HFFc6 (cell line): Measurements from ENCODE around the gene CADM1. TPM values are rescaled to one million over a fixed set of nuclear protein-coding genes. Genes with fewer than 3 reads are reported as not detected.

Source experiments
- DNase-seq: peaks from one replicate; pipeline ENCODE4 v3.0.0-alpha.2; 2018
- H3K27ac Mint-ChIP-seq: 2 replicates; pipeline ENCODE4 v1.8.0; 2020; ENCODE audit warnings: mild to moderate bottlenecking, mixed read lengths
- H3K27me3 Mint-ChIP-seq: 2 replicates; pipeline ENCODE4 v1.8.0; 2021; ENCODE audit warnings: mild to moderate bottlenecking, moderate library complexity, mixed read lengths; ENCODE audit not compliant: insufficient read depth
- H3K36me3 Mint-ChIP-seq: 2 replicates; pipeline ENCODE4 v1.8.0; 2021; ENCODE audit warnings: low read depth, mixed read lengths
- H3K4me1 Mint-ChIP-seq: 2 replicates; pipeline ENCODE4 v1.8.0; 2020; ENCODE audit warnings: low read depth, mixed read lengths
- H3K4me3 Mint-ChIP-seq: 2 replicates; pipeline ENCODE4 v1.8.0; 2020; ENCODE audit warnings: mild to moderate bottlenecking, moderate library complexity, mixed read lengths
- H3K9me3 Mint-ChIP-seq: 2 replicates; pipeline ENCODE4 v1.8.0; 2020; ENCODE audit warnings: mild to moderate bottlenecking, mixed read lengths
- total RNA-seq, 6 experiments: library from RNA; stranded (reverse); fragmentation: NEBNext Ultra II Directional; extraction: Animal tissue kit (Norgen Biotek cat#: 25700); gene quantifications; 2 replicates in 1 of 6; 3 replicates in 5 of 6; pipeline ENCODE4 v1.2.3, GENCODE V29; 2021
- TF ChIP-seq, protein P1 (sequence below): fragments of 200-600 bp; sonication (generic); IDR thresholded peaks from 2 replicates; pipeline ENCODE4 v1.5.0; 2021; ENCODE audit warnings: antibody characterized with exemption, mild to moderate bottlenecking

Gene CADM1
- total RNA-seq, 6 experiments from 2014 or later = not detected

DNA sequence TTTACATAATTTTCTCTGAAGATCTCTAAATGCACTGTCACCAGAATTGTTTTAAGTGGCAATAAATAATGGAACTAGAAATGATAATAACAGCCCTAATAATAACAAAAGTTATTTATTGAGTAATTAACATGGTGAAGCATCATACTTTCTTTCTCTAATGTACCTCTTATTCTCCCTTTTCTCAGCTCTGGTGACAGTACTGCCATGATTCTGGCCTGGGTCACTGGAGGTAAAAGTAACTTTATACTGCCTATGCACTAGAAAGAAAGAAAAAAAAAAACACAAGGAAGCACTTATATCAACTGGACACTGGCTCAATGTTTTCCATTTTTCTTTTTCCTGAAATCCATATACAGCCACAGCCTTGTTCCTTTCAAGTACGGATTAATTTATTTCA, 43.7 kb downstream of the CADM1 start:
- H3K36me3 Mint-ChIP-seq = no peaks in the 10 kb centered on the region
- no peaks in the 10 kb centered on the region for H3K27me3 Mint-ChIP-seq
- TF ChIP-seq, protein P1, sequence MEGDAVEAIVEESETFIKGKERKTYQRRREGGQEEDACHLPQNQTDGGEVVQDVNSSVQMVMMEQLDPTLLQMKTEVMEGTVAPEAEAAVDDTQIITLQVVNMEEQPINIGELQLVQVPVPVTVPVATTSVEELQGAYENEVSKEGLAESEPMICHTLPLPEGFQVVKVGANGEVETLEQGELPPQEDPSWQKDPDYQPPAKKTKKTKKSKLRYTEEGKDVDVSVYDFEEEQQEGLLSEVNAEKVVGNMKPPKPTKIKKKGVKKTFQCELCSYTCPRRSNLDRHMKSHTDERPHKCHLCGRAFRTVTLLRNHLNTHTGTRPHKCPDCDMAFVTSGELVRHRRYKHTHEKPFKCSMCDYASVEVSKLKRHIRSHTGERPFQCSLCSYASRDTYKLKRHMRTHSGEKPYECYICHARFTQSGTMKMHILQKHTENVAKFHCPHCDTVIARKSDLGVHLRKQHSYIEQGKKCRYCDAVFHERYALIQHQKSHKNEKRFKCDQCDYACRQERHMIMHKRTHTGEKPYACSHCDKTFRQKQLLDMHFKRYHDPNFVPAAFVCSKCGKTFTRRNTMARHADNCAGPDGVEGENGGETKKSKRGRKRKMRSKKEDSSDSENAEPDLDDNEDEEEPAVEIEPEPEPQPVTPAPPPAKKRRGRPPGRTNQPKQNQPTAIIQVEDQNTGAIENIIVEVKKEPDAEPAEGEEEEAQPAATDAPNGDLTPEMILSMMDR = no peak
- peaks cover 51% of the 10 kb centered on the region for H3K9me3 Mint-ChIP-seq
- H3K27ac Mint-ChIP-seq = no peak overlapping the region
- no peaks in the 10 kb centered on the region for H3K4me1 Mint-ChIP-seq
- no peak for DNase-seq
- no peak overlapping the region for H3K4me3 Mint-ChIP-seq

DNA sequence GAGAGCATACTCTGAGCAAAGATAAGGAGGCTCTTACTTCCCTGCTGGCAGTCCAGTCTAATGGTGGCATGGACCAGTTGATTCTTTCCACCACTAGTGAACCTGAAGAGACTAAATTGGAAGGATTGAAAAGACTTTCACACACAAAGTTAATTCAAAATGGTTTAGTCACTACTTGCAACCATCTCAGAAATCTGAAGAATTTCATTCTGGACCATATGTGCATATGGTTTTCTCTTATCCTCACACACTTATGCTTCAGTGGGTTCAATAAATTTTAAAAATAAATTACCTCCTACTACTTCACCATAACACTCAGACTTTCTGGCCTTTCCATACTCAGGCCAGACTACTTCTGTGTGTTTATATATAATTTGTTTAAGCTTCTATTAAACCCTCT, 44.7 kb downstream of the CADM1 start:
- no peak overlapping the region for H3K4me3 Mint-ChIP-seq
- H3K4me1 Mint-ChIP-seq = no peaks in the 10 kb centered on the region
- H3K36me3 Mint-ChIP-seq = no peaks in the 10 kb centered on the region
- H3K9me3 Mint-ChIP-seq = peaks cover 43% of the 10 kb centered on the region
- H3K27ac Mint-ChIP-seq = no peak overlapping the region
- TF ChIP-seq, protein P1 = no peak
- DNase-seq = no peak
- no peaks in the 10 kb centered on the region for H3K27me3 Mint-ChIP-seq

DNA sequence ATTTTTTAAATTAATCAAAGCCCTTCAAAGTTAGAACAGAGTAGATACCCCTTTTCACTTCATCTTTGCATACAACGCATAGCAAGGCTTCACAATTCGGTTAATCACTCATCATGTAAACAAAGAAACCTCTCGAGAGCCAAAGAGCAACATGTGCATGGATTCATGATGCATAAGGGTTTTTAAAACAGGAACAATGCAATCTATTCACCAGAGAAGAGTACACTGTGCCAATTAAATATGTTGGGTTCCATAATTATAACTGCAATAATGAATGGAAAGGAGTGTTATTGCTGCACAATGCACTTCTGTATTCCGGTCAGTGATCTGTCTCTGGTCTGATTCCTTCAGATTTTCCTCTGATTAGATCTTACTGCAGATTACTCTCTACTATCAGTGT, 45.3 kb downstream of the CADM1 start:
- Mint-ChIP-seq H3K36me3 (no peaks in the 10 kb centered on the region), H3K27me3 (no peaks in the 10 kb centered on the region), H3K9me3 (peaks cover 41% of the 10 kb centered on the region), H3K4me3 (no peak overlapping the region), H3K27ac (no peak overlapping the region), H3K4me1 (no peaks in the 10 kb centered on the region)
- TF ChIP-seq, protein P1 = no peak
- no peak for DNase-seq

GRCh38 chr11:115456019-115456418, 48.2 kb downstream of the CADM1 start:
- Mint-ChIP-seq H3K36me3 (no peaks in the 10 kb centered on the region), H3K27ac (no peak overlapping the region)
- DNase-seq = no peak

GRCh38 chr11:115455613-115456012, 48.6 kb downstream of the CADM1 start:
- Mint-ChIP-seq H3K9me3 (peaks cover 34% of the 10 kb centered on the region), H3K4me1 (no peaks in the 10 kb centered on the region), H3K36me3 (no peaks in the 10 kb centered on the region), H3K27me3 (no peaks in the 10 kb centered on the region), H3K27ac (no peak overlapping the region), H3K4me3 (no peak overlapping the region)
- TF ChIP-seq, protein P1 = no peak
- DNase-seq = no peak

More at GRCh38 chr11:115456019-115456418, 48.2 kb downstream of the CADM1 start:
- no peaks in the 10 kb centered on the region for H3K4me1 Mint-ChIP-seq
- no peak overlapping the region for H3K4me3 Mint-ChIP-seq
- TF ChIP-seq, protein P1 = no peak
- H3K9me3 Mint-ChIP-seq = peaks cover 34% of the 10 kb centered on the region
- no peaks in the 10 kb centered on the region for H3K27me3 Mint-ChIP-seq

DNA sequence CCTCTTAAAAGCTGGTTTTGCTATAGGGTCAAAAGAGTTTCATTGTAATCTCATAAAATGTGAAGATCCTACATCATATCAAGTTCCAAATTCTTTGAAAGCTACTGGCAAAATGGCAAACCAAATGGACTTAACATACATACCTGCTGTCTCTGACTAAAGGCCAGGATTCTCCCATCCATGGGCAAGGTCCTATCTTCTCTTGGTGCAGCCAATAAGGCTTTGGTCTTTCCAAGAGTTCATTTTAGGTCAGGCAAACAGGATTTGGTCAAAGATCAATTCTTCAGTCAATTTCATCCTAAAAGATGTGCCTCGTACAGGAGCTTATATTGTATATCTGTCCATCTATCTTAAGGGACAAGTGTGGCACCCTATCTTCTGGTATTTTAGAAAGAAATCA, 49.7 kb downstream of the CADM1 start:
- Mint-ChIP-seq H3K9me3 (peaks cover 36% of the 10 kb centered on the region), H3K4me3 (no peak overlapping the region), H3K4me1 (no peaks in the 10 kb centered on the region), H3K27ac (no peak overlapping the region), H3K36me3 (no peaks in the 10 kb centered on the region), H3K27me3 (no peaks in the 10 kb centered on the region)
- no peak for DNase-seq
- TF ChIP-seq, protein P1 = no peak
